Heart left ventricle (tissue), 16 donors: Measurements from ENCODE around the gene CFAP91. TPM values are rescaled to one million over a fixed set of nuclear protein-coding genes. Genes with fewer than 3 reads are reported as not detected.

Source experiments
- ATAC-seq, 4 donors: fragments of 200-7000 bp; cut with Tn5 transposase; one replicate each; pipeline ENCODE4 v1.9.1; 2020 to 2022; ENCODE audit warnings: moderate library complexity in 4 of 4, mild to moderate bottlenecking in 3 of 4, moderate number of reproducible peaks in 1 of 4
- DNase-seq, 5 donors: peaks; one replicate each; pipeline ENCODE4 v3.0.0-alpha.2; 2020
- H3K27ac ChIP-seq, 12 donors: fragments of 200-600 bp; sonication (generic) in 4 of 12; one replicate each; pipeline versions ENCODE4 v1.5.0 to v1.8.0; 2016 to 2022; ENCODE audit warnings: mild to moderate bottlenecking in 2 of 12
- H3K27me3 ChIP-seq, 9 donors: fragments of 200-600 bp; sonication (generic) in 2 of 9; one replicate each; pipeline versions ENCODE4 v1.5.1 to v1.8.0; 2016 to 2022; ENCODE audit warnings: mild to moderate bottlenecking in 3 of 9
- H3K36me3 ChIP-seq, 9 donors: fragments of 200-600 bp; sonication (generic) in 2 of 9; one replicate each; pipeline versions ENCODE4 v1.5.0 to v1.8.0; 2018 to 2022; ENCODE audit warnings: mild to moderate bottlenecking in 2 of 9
- H3K4me1 ChIP-seq, 12 donors: fragments of 200-600 bp; sonication (generic) in 4 of 12; one replicate each; pipeline versions ENCODE4 v1.5.0 to v1.8.0; 2016 to 2022; ENCODE audit warnings: mild to moderate bottlenecking in 3 of 12
- H3K4me3 ChIP-seq, 12 donors: fragments of 200-600 bp; sonication (generic) in 4 of 12; one replicate each; pipeline versions ENCODE4 v1.5.0 to v1.8.0; 2017 to 2022; ENCODE audit warnings: mild to moderate bottlenecking in 9 of 12, moderate library complexity in 4 of 12
- H3K9me3 ChIP-seq, 12 donors: fragments of 200-600 bp; sonication (generic) in 4 of 12; one replicate each; pipeline versions ENCODE4 v1.5.0 to v1.8.0; 2016 to 2022; ENCODE audit warnings: mild to moderate bottlenecking in 1 of 12
- POLR2A ChIP-seq, 2 donors: fragments of 450-650 bp; IDR thresholded peaks; one replicate each; pipeline ENCODE4 v1.6.1; 2017; ENCODE audit warnings: antibody characterized with exemption in 2 of 2, mild to moderate bottlenecking in 2 of 2, moderate library complexity in 2 of 2
- WGBS, 4 donors: extraction: QIAGEN DNeasy Blood & Tissue Kit in 2 of 4; methylation state at CpG; one replicate each; pipeline versions ENCODE4 v1.1.5 to v1.1.7; 2013 to 2018; 5-methylcytosine and 5-hydroxymethylcytosine counted together
- intact Hi-C, 10 donors: fragments of 100-400 bp; cut with DNase I; formaldehyde crosslinking; loops; one replicate each; pipeline versions ENCODE4 v1.11.1 to v1.14.2; 2022
- polyA plus RNA-seq, 2 donors: library from polyadenylated mRNA; stranded (reverse); fragments of 200-250 nt; gene quantifications; one replicate each; pipeline ENCODE4 v1.2.3, GENCODE V29; 2013
- total RNA-seq, 9 donors: library from RNA; depleted of rRNA in 2 of 9; stranded (reverse); fragments of >200 nt in 2 of 9; fragmentation: NEBNext Ultra II Directional in 3 of 9; extraction: Animal tissue kit (Norgen Biotek cat#: 25700) in 3 of 9; gene quantifications; one replicate each; pipeline versions ENCODE4 v1.1.0 to v1.2.4, GENCODE V29; 2016 to 2023
- TF ChIP-seq, protein P1 (sequence below), 12 donors: fragments of 200-600 bp; sonication (generic) in 4 of 12; IDR thresholded peaks; one replicate each; pipeline versions ENCODE4 v1.5.0 to v1.8.0; 2018 to 2022; ENCODE audit warnings: antibody characterized with exemption in 12 of 12, mild to moderate bottlenecking in 5 of 12
- donor health status: ischemic (EF 13 %, LVEDD 7.1; RV severe dilation, severe dysfunction).
- donor health status: healthy with polysubstance abuse.
- donor health status: DM: no; HTN: yes; CAD: no.
- donor health status: DM: no; HTN: no; CAD: no.
- donor health status: ischemic (EF 25% LVEDD 6.9; RV normal size, moderate dysfunction).
- donor health status: ischemic (EF 25% LVEDD 5.7; RV mildly dilated, moderate dysfunction).
- donor health status: healthy.
- donor health status: DM: yes; HTN: yes; CAD: no.
- donor health status: ischemic (EF 35%, LVEDD 5.7; RV mildly dilated, moderate dysfunction).
- donor health status: nonischemic (EF 11% LVEDD 7.7; RV severe dilation, severe dysfunction).
- donor health status: DM: yes; HTN: yes; CAD: no.
- donor health status: PGD.
- donor health status: ischemic (EF 29% LVEDD 5.4; RV normal size, mild dysfunction).
- donor health status: nonischemic (EF 23%, LVEDD 6.1; RV moderate dilation, normal function).

The CFAP91 gene
- total and polyA plus RNA-seq, 11 donors, result 0.16 to 1.9 (median 0.43) TPM; not detected in 1

DNA sequence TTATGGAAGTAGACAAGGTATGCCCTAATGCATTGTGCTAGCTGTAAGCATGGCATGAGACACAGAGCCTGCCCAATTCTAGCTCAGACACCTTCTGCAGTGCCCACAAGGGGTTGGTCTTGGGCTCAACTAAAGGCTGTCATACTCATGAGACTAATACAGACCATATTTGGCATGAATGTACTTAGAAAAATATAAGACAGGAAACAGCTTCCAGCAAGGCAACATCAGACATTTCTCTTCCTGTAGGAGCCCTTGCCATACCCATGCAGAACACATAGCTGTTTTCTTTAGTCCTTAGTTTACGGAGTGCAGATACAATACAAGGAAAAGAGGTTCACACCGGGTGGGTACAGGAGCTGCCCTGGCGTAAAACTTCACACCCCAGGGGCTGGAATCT, 48.6 kb downstream of the CFAP91 start:
- DNase-seq (no peak), ATAC-seq (no peak)
- peaks cover 0 to 25% (median 0%) of the 10 kb centered on the region in 9 donors for H3K36me3 ChIP-seq
- no peaks in the 10 kb centered on the region for H3K4me1 ChIP-seq
- WGBS, 4 donors, result 68 to 80% (median 69%) methylated on average over 3 of the region's 3 CpGs
- TF ChIP-seq, protein P1, sequence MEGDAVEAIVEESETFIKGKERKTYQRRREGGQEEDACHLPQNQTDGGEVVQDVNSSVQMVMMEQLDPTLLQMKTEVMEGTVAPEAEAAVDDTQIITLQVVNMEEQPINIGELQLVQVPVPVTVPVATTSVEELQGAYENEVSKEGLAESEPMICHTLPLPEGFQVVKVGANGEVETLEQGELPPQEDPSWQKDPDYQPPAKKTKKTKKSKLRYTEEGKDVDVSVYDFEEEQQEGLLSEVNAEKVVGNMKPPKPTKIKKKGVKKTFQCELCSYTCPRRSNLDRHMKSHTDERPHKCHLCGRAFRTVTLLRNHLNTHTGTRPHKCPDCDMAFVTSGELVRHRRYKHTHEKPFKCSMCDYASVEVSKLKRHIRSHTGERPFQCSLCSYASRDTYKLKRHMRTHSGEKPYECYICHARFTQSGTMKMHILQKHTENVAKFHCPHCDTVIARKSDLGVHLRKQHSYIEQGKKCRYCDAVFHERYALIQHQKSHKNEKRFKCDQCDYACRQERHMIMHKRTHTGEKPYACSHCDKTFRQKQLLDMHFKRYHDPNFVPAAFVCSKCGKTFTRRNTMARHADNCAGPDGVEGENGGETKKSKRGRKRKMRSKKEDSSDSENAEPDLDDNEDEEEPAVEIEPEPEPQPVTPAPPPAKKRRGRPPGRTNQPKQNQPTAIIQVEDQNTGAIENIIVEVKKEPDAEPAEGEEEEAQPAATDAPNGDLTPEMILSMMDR (IDR thresholded peaks at IDR 0.05), result no peak
- no peak for TF ChIP-seq POLR2A (IDR thresholded peaks at IDR 0.05)
- intact Hi-C loops, result no loop called here
- H3K9me3 ChIP-seq, result peaks cover 0 to 15% (median 0%) of the 10 kb centered on the region in 12 donors
- no peaks in the 10 kb centered on the region for H3K27me3 ChIP-seq
- H3K27ac ChIP-seq, result no peak overlapping the region
- H3K4me3 ChIP-seq, result no peak overlapping the region

Other genes with a start within 250 kb of the CFAP91 start
- 10 to 100 TPM in 7 of 9 donors, 1 to 10 TPM in 2; 8.7 to 21.0 (median 15.6) TPM for gene TMEM39A, start 239.4 kb upstream of the CFAP91 start, total RNA-seq
- 10 to 100 TPM in 1 of 2 donors, 1 to 10 TPM in 1; 4.8 to 18.9 TPM for gene TMEM39A, start 239.4 kb upstream of the CFAP91 start, polyA plus RNA-seq
- gene POGLUT1, start 234.1 kb upstream of the CFAP91 start, total RNA-seq, result 10 to 100 TPM in 2 of 9 donors, 1 to 10 TPM in 7; 2.2 to 17.5 (median 5.9) TPM
- 10 to 100 TPM in 1 of 2 donors, 1 to 10 TPM in 1; 4.0 to 20.8 TPM for gene POGLUT1, start 234.1 kb upstream of the CFAP91 start, polyA plus RNA-seq
- gene TIMMDC1, start 204.5 kb upstream of the CFAP91 start, total RNA-seq, result 100 to 1,000 TPM in 8 of 9 donors, 10 to 100 TPM in 1; 78.6 to 297 (median 224) TPM
- gene TIMMDC1, start 204.5 kb upstream of the CFAP91 start, polyA plus RNA-seq, result 100 to 1,000 TPM; 132 to 134 TPM
- gene CD80, start 143.4 kb upstream of the CFAP91 start, total RNA-seq, result 1 to 10 TPM in 1 of 9 donors, under 1 TPM in 5, not detected in 3; 0.22 to 4.4 (median 0.39) TPM
- under 1 TPM; 0.12 to 0.19 TPM for gene CD80, start 143.4 kb upstream of the CFAP91 start, polyA plus RNA-seq
- gene ADPRH, start 123.5 kb upstream of the CFAP91 start, total RNA-seq, result 10 to 100 TPM in 6 of 9 donors, 1 to 10 TPM in 3; 9.7 to 17.5 (median 11.5) TPM
- 10 to 100 TPM in 1 of 2 donors, 1 to 10 TPM in 1; 5.0 to 14.2 TPM for gene ADPRH, start 123.5 kb upstream of the CFAP91 start, polyA plus RNA-seq
- gene PLA1A, start 105.1 kb upstream of the CFAP91 start, total RNA-seq, result 10 to 100 TPM in 1 of 9 donors, 1 to 10 TPM in 6, under 1 TPM in 2; 0.58 to 23.8 (median 1.8) TPM
- gene PLA1A, start 105.1 kb upstream of the CFAP91 start, polyA plus RNA-seq, result 1 to 10 TPM in 1 of 2 donors, under 1 TPM in 1; 0.86 to 2.6 TPM
- gene POPDC2, start 42.4 kb upstream of the CFAP91 start, total RNA-seq, result 100 to 1,000 TPM; 573 to 947 (median 768) TPM
- 1,000 to 10,000 TPM in 1 of 2 donors, 100 to 1,000 TPM in 1; 511 to 1,022 TPM for gene POPDC2, start 42.4 kb upstream of the CFAP91 start, polyA plus RNA-seq
- 100 to 1,000 TPM in 5 of 9 donors, 10 to 100 TPM in 4; 73.8 to 173 (median 112) TPM for gene COX17, start 25.6 kb upstream of the CFAP91 start, total RNA-seq
- 100 to 1,000 TPM; 176 to 728 TPM for gene COX17, start 25.6 kb upstream of the CFAP91 start, polyA plus RNA-seq
- under 1 TPM in 6 of 9 donors, not detected in 3; 0.07 to 0.29 (median 0.16) TPM for gene NR1I2, start 79.1 kb downstream of the CFAP91 start, total RNA-seq
- gene NR1I2, start 79.1 kb downstream of the CFAP91 start, polyA plus RNA-seq, result under 1 TPM in 1 of 2 donors, not detected in 1; 0.11 TPM